GM21786 (cell line): Measurements from ENCODE around the gene GOSR2.
"Not testable (repeated sequence)": the region's sequence is repeated elsewhere in the genome, so short reads cannot be mapped to it uniquely, and the experiment has no call there.

Experiments
- ATAC-seq: cut with Tn5 transposase; IDR thresholded peaks from one replicate; pipeline ENCODE4 v1.9.1; 2021; ENCODE audit not compliant: unreplicated experiment

Gene GOSR2

GRCh38 chr17:46928467-46929261, 5.7 kb downstream of the GOSR2 start:
- ATAC-seq, result no peak

- ATAC-seq, result no peak
These were observed 6.5 kb downstream of the GOSR2 start for GRCh38 chr17:46929413-46929812.

- ATAC-seq, result no peak
These were observed 7.1 kb downstream of the GOSR2 start for GRCh38 chr17:46930051-46930450.

GRCh38 chr17:46931596-46931995, 8.6 kb downstream of the GOSR2 start:
- ATAC-seq, result no peak

GRCh38 chr17:46935658-46936266, 12.8 kb downstream of the GOSR2 start:
- no peak for ATAC-seq

GRCh38 chr17:46940692-46941404, 17.9 kb downstream of the GOSR2 start:
- ATAC-seq, result no peak

- no peak for ATAC-seq
These were observed 19.7 kb downstream of the GOSR2 start for GRCh38 chr17:46942441-46943217.

- ATAC-seq, result no peak
These were observed 20.2 kb downstream of the GOSR2 start for GRCh38 chr17:46943218-46943500.

- ATAC-seq, result no peak
These were observed 20.8 kb downstream of the GOSR2 start for GRCh38 chr17:46943501-46944393.

- no peak for ATAC-seq
These were observed 22.0 kb downstream of the GOSR2 start for GRCh38 chr17:46944931-46945330.

GRCh38 chr17:46947216-46947615, 24.3 kb downstream of the GOSR2 start:
- ATAC-seq, result no peak

- no peak for ATAC-seq
These were observed 25.6 kb downstream of the GOSR2 start for GRCh38 chr17:46948544-46948943.

GRCh38 chr17:46949291-46950174, 26.6 kb downstream of the GOSR2 start:
- ATAC-seq, result no peak

- no peak for ATAC-seq
These were observed 27.5 kb downstream of the GOSR2 start for GRCh38 chr17:46950342-46950996.

GRCh38 chr17:46950997-46951621, 28.1 kb downstream of the GOSR2 start:
- ATAC-seq, result no peak

- ATAC-seq, result no peak
These were observed 28.7 kb downstream of the GOSR2 start for GRCh38 chr17:46951706-46952105.

- ATAC-seq, result no peak
These were observed 29.2 kb downstream of the GOSR2 start for GRCh38 chr17:46952115-46952514.

- ATAC-seq, result not testable (repeated sequence)
These were observed 30.2 kb downstream of the GOSR2 start for GRCh38 chr17:46953191-46953590.
